Glomerular endothelial cell (primary cell): ENCODE data around the gene ADIPOR2. TPM values are rescaled to one million over a fixed set of nuclear protein-coding genes. Genes with fewer than 3 reads are reported as not detected.
"Not testable (repeated sequence)": the region's sequence is repeated elsewhere in the genome, so short reads cannot be mapped to it uniquely, and the experiment has no call there.

Experiments used
- DNase-seq: peaks from one replicate; pipeline ENCODE4 v3.0.0-alpha.2; 2011; ENCODE audit warnings: low read depth, low spot score; ENCODE audit errors: extremely low read depth
- total RNA-seq: library from RNA; depleted of rRNA; stranded (reverse); fragments of >200 nt; gene quantifications from 2 replicates; pipeline ENCODE4 v1.2.3, GENCODE V29; 2015

ADIPOR2 gene
- total RNA-seq, 1 donor from 2014 or later = 38.2 TPM

GRCh38 chr12:1810201-1810930 is 119.5 kb downstream of the ADIPOR2 start:
- DNase-seq = no peak

DNA sequence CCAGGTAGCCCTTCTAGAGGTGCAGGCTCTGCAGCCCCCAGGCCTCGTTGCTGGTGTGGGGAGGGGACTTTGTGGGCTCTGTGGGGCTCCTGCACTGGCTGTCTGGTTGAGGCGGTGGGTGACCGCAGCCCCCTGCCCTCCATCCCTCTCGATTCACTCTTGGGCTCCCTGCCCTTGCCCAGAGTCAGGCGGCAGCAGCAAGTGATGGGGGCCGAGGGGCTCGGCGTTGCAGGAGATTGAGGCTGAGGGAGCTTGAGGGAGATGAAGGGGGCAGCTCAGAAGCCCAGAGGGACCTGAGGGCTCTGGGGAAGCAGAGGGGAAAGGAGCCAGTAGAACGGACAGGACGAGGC is 120.0 kb downstream of the ADIPOR2 start:
- DNase-seq = no peak

GRCh38 chr12:1811281-1811947 is 120.5 kb downstream of the ADIPOR2 start:
- no peak for DNase-seq

DNA sequence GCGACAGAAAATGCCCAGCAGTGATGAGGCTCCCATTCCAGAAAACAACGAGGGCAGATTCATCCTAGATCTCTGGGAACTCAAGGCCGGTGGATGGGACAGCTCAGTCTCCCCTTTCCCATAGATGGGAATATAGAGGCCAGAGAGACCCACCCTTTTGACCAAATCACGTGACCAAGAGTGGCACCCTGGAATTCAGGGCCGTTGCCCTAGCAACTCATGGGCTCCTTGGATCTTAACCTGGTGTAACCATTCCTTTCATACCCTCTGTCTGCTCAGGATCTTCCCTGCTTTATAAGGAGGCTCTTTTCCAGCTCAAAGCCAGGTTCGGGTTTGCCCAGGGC is 121.0 kb downstream of the ADIPOR2 start:
- DNase-seq = no peak

GRCh38 chr12:1812650-1813302 is 121.9 kb downstream of the ADIPOR2 start:
- no peak for DNase-seq

GRCh38 chr12:1814266-1814665 is 123.4 kb downstream of the ADIPOR2 start:
- no peak for DNase-seq

- DNase-seq = no peak
Measured at GRCh38 chr12:1815108-1815507, 124.2 kb downstream of the ADIPOR2 start.

DNA sequence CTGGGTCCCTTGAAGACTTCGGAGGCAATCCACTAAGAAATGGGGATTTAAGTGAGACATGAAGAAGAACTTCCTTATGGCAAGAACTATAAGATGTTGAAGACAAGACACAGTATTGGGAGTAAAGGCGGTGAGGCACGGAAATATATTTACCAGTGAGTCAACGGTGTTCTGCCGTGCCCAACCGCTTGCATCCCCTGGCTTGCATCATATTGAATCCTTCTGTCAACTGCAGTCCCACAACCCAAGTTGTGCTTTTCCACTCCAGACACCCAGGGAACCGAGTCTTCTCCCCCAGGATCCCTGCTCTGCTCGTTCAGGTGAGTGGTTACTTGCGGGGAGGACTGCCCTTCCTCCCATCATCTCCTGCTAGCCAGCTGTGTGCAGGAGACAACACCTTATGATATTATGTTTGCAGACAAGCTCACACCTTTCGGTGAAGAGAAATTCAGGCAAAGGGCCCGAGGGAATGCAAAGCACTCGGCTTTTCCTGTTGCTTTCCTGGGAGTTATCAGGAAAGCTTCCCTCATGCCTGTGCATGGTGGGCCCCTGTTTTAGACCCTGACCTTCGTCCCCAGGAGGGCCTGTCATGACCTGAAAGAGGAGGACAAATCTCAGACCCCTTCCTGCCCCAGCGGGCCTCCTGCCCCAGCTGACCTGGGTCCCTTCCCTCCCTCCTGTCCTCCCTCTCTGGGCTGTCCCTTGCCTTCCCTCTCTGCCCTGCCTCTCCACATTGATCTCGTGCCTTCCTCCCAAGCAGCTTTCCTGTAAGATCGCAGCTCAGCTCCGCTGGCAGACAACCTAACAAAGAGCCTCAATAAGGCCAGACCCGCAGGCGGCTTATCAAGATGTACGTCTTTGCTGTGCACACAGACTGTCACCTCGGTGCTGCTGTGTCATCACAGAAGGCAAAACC is 125.2 kb downstream of the ADIPOR2 start:
- no peak for DNase-seq

DNA sequence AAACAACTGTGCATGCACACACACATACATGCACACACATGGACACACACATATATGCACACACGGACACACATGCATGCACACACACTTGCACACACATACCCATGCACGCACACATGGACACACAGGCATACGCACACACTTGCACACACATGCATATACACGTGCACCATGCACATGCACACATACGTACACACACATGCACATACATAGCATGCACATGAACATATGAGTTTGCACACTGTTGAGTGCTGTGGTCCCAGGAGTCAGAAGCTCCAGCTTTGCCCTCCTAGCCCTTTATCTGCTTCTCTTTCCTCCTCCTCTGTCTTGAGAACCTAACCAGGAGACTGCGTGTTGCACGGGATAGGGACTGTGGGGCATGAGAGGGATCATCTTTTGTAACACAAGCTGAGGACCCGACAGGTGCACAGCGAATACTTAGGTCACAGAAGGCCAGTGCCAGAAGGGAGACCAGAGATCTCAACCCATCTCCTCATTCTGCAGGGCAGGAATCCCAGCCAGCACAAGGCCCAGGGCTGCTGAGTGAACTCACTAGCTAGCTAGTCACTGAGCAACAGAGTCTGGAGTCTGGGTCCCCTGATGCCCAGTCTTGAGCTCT is 126.0 kb downstream of the ADIPOR2 start:
- DNase-seq = no peak

DNA sequence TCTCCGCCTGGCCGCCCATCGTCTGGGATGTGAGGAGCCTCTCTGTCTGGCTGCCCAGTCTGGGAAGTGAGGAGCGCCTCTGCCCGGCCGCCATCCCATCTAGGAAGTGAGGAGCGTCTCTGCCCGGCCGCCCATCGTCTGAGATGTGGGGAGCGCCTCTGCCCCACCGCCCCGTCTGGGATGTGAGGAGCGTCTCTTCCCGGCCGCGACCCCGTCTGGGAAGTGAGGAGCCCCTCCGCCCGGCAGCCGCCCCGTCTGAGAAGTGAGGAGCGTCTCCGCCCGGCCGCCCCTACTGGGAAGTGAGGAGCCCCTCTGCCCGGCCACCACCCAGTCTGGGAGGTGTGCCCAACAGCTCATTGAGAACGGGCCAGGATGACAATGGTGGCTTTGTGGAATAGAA is 127.1 kb downstream of the ADIPOR2 start:
- not testable (repeated sequence) for DNase-seq

DNA sequence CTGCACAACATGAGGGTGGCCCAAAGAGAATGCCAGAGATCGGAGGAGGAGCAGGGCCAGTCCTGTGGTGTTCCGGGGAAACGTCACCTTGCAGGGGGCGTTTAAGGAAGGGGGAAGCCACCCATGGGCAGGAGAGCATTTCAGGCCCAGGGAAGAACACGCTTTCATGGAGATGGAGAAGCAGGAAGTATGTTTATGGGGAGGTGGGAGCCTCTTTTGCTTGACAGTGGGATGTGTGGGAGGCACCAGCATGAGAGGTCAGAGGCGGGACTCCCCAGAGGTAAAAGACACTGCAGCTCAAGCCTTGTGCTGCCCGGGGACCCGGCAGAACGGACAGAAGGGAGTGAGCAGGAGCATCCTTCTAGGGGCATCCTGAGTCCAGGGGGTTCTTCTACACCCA is 128.2 kb downstream of the ADIPOR2 start:
- DNase-seq = no peak

DNA sequence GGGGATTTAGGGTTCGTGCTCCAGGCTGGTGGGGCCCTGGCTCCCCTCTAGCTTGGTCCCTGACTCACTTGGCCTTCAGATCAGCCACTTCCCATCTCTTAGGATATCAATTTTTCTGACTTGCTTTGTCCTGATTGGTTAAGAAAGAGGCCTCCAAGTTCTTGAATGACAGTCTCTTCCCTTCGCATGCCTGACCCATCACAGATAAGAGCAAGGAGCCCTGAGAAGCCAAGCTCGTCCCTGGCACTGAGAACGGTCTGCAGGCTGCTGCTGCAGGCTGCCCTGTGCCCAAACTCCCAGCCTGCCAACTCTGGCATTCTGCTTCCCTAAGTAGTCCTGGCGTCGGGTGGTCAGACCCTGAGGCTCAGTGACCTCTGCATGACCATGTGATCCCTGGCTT is 128.7 kb downstream of the ADIPOR2 start:
- DNase-seq = no peak

- DNase-seq = no peak
Measured at GRCh38 chr12:1820191-1820895, 129.5 kb downstream of the ADIPOR2 start, which contains the start of gene LRTM2. Gene LRTM2 (plus strand): TSS chr12:1820565. CDS start chr12:1828149, 7,584 bp downstream.

GRCh38 chr12:1820896-1821291 is 130.0 kb downstream of the ADIPOR2 start:
- DNase-seq = no peak

DNA sequence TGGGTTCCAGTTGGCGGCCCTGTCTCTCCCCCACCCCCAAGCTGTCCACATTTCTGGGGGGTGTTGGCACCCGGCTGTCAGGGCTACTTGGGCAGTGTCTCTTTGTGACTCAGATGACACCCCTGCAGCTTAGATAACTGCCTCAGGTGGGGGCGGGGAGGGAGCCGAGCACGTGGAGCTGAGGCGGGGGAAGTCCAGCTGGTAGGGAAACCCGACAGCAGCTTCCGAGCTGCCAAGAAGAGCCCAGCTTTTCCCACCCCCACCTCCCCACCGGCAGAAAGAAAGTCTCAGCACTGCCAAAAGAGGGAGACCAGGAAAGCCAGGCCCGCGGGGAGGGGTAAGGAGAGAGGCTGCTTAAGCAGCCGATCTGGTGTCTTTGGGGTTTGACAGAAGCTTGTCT is 130.9 kb downstream of the ADIPOR2 start:
- no peak for DNase-seq

GRCh38 chr12:1822699-1823098 is 131.8 kb downstream of the ADIPOR2 start:
- no peak for DNase-seq

- DNase-seq = no peak
Measured at GRCh38 chr12:1823237-1823636, 132.4 kb downstream of the ADIPOR2 start.

DNA sequence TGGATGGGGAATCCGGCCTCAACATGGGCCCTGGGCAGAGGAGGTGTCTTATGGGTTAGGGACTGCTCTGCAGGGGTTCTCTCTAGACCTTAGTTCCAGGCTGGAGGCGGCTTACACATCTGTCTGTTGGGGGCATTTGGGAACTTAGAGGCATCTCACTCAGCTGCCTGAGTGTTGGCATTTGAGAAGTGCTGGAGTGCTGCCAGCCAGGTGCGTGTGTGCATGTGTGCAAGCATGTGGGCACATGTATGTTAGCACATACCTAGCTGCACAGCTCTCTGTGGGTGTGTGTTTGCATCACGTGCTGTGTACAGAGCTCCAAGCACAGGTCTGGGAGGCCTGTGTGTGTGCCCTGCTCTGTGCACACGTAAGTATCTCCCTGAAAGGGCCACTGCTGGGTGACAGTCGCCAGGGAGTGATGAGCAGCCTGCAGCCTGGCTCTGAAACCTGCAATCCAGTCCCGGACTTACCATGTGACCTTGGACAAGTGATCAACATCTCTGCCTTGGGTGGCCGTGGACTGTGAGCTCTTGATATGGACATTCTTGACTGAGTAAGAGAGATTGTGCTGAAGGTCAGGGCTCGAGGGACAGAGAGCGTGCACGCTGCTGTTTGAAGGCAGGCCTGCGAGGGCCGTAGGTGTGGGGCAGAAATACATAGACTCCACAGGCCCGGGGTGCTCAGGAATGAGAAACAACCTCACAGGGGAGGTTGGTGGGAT is 134.7 kb downstream of the ADIPOR2 start:
- no peak for DNase-seq

DNA sequence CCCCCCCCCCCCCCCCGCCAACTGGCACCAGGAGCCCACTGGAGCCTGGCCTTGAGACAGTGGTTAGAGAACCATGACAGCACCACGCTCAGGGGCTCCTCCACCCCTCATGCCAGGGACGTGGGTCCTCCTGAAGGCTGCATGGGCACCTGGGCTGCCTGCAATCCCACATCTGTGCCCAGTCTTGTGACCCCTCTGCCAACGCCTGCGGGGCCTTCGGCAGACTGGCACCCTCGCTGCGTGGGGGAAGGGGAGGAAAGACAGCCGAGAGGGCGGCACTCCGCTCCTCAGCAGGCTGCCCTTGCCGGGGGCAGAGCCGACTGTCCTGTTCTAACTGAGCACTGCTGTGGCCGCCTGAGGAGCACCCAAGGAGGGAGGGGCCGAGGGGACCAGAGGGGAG is 135.5 kb downstream of the ADIPOR2 start:
- DNase-seq = no peak
